Activated naive CD4-positive, alpha-beta T cell (primary cell): ENCODE results near the gene LMF1.
A peak's percentile ranks its signal among the peaks of the same experiment; 100 is the strongest.

ENCODE experiments used
- DNase-seq, 4 experiments: peaks; one replicate each; lab custom pipeline; 2025; lab: John Stamatoyannopoulos, UW

LMF1 gene

GRCh38 chr16:813204-813915 lies 157.4 kb downstream of the LMF1 start:
- DNase-seq: peak in 3 of 4 experiments; percentile 35 to 48 (median 35)

DNA sequence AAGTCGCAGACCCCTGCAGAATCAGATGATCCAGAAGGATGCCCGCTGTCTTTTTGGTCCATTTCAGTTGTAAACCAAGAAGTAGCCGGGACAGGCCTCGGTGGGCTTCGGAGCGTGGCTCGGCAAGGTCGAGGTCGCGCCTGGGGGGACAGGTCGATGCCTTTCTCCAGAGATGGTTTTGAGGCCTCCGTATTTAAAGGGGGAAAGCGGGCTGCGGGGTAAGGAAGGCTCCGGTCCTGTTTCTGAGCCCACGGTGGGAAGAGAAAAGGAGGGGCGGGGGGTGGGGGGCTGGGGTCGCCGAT lies 162.7 kb downstream of the LMF1 start:
- no peak for DNase-seq

DNA sequence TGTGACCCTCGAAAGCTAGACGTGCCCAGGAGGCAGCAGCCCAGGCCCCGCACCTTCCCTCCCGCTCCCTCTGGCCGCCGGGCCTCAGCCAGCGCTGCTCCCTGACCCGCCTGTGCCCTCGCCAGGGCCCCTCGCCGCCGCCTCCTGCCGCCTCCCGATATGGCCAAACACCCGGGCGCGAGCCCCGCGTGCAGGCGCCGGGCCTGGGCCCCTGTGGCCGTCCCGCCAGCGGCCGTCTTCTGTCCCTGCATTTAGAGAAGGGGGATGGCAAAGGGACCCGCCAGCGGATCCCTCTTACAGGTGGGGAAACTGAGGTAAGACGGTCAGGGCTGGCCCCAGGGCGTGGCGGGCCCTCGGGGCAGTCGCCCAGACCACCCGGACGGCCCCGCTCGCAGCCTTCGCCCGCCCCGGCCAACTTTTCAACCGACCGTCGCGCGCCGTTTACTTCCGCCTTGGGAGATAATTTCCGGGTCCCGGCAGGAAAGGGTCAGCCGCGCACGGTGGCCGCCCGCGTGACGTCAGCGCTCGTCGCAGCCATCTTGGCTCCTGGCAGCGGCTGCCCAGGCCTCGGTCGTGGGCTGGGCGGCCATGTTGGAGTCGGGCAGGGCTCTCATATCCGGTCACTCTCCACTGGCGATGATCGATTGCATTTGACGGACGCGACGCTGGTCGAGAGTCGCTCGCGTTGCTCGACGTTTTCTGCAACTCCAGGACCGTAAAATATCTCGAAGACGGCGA lies 163.3 kb downstream of the LMF1 start:
- DNase-seq: peak; percentile 41 to 71 (median 56)

- DNase-seq: no peak
Measured at GRCh38 chr16:805474-805873, 165.3 kb downstream of the LMF1 start.

DNA sequence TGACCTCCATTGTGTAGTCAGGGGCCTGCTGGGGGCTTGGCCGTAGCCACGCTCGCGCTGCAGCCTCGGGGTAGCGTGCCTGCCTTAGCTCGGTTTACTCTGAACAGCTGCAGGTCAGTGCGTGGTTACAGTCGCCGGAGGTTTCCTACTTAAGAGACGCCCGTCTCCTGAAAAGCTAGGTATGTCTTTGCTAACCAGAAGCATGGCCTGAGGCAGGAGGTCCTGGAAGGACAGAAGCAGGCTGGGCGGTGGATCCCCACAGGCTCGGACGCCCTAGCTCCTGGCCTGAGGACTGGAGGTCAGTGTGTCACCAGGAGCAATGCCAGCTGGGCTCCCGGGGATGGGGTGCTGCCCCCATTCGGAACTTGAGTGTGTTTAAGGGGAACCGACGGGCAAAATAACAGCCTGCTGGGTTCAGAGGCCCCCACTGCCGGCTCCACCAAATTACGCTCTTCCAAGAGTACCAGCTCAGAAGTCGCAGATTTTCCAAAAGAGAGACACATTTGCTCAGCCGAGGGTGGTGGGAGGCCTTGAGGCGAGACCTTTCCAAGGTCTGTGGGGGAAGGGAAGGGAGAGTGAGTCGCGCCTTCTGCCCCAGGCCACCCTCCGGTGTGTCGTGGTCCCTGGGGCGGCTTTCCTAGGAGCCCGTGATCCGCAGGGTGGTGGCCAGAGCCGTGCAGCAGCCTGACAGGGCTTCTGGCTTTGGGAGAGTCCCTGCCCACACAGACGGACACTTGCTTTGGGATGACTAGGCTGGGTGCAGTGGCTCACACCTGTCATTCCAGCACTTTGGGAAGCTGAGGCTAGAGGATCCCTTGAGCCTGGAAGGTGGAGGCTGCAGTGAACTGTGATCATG lies 166.4 kb downstream of the LMF1 start:
- no peak for DNase-seq

GRCh38 chr16:803754-804080 lies 167.1 kb downstream of the LMF1 start:
- no peak for DNase-seq
